ENCODE results near the gene KLHDC7B. TPM values are rescaled to one million over a fixed set of nuclear protein-coding genes. Genes with fewer than 3 reads are reported as not detected.

Gene KLHDC7B
- total RNA-seq, 1 donor from 2014 or later, result not detected

GRCh38 chr22:50524676-50525103 is 21.0 kb upstream of the KLHDC7B start:
- DNase-seq (ENCODE audit: low spot score), result no peak
- H3K4me1 Mint-ChIP-seq (ENCODE audit: unreplicated experiment), result peaks cover 6% of the 10 kb centered on the region
- TF ChIP-seq, protein P1, sequence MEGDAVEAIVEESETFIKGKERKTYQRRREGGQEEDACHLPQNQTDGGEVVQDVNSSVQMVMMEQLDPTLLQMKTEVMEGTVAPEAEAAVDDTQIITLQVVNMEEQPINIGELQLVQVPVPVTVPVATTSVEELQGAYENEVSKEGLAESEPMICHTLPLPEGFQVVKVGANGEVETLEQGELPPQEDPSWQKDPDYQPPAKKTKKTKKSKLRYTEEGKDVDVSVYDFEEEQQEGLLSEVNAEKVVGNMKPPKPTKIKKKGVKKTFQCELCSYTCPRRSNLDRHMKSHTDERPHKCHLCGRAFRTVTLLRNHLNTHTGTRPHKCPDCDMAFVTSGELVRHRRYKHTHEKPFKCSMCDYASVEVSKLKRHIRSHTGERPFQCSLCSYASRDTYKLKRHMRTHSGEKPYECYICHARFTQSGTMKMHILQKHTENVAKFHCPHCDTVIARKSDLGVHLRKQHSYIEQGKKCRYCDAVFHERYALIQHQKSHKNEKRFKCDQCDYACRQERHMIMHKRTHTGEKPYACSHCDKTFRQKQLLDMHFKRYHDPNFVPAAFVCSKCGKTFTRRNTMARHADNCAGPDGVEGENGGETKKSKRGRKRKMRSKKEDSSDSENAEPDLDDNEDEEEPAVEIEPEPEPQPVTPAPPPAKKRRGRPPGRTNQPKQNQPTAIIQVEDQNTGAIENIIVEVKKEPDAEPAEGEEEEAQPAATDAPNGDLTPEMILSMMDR (IDR thresholded peaks at IDR 0.05; ENCODE audit: unreplicated experiment), result no peak
- peak overlapping the region; percentile 78 for H3K27ac Mint-ChIP-seq (ENCODE audit: unreplicated experiment)
- H3K9me3 Mint-ChIP-seq (ENCODE audit: unreplicated experiment), result no peaks in the 10 kb centered on the region
- H3K4me3 Mint-ChIP-seq (ENCODE audit: unreplicated experiment), result peak overlapping the region; percentile 95
- H3K36me3 Mint-ChIP-seq (ENCODE audit: low read depth, unreplicated experiment), result peaks cover 14% of the 10 kb centered on the region
- H3K27me3 Mint-ChIP-seq (ENCODE audit: unreplicated experiment), result peaks cover 32% of the 10 kb centered on the region

- H3K27me3 Mint-ChIP-seq (ENCODE audit: unreplicated experiment), result peaks cover 33% of the 10 kb centered on the region
- H3K27ac Mint-ChIP-seq (ENCODE audit: unreplicated experiment), result peak within 1 kb of the TSS; percentile 78
- H3K4me1 Mint-ChIP-seq (ENCODE audit: unreplicated experiment), result peaks cover 6% of the 10 kb centered on the region
- peak; percentile 97 for DNase-seq (ENCODE audit: low spot score)
- TF ChIP-seq, protein P1 (IDR thresholded peaks at IDR 0.05; ENCODE audit: unreplicated experiment), result peak; percentile 14
- H3K9me3 Mint-ChIP-seq (ENCODE audit: unreplicated experiment), result no peaks in the 10 kb centered on the region
- peaks cover 12% of the 10 kb centered on the region for H3K36me3 Mint-ChIP-seq (ENCODE audit: low read depth, unreplicated experiment)
- H3K4me3 Mint-ChIP-seq (ENCODE audit: unreplicated experiment), result peak within 1 kb of the TSS; percentile 95
Observed at GRCh38 chr22:50525104-50525857, 20.4 kb upstream of the KLHDC7B start, which contains the start of gene SCO2. SCO2 (minus strand) TSS chr22:50525598; CDS start chr22:50524411, 1,187 bp downstream.

DNA sequence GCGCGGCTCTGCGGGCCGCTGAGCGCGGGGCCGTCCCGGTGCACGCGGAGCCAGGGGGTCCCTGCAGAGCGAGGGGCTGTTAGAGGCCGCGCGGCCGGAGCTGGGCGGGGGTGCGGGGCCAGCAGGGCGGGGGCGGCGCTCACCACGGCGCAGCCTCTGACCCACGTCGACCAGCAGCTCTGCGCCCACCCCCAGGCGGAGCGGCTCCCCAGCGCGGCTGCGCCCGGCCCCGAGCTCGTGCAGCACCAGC is 19.9 kb upstream of the KLHDC7B start:
- peaks cover 35% of the 10 kb centered on the region for H3K27me3 Mint-ChIP-seq (ENCODE audit: unreplicated experiment)
- H3K4me1 Mint-ChIP-seq (ENCODE audit: unreplicated experiment), result peaks cover 6% of the 10 kb centered on the region
- TF ChIP-seq, protein P1 (IDR thresholded peaks at IDR 0.05; ENCODE audit: unreplicated experiment), result no peak
- peak overlapping the region; percentile 47 for H3K4me3 Mint-ChIP-seq (ENCODE audit: unreplicated experiment)
- peaks cover 9% of the 10 kb centered on the region for H3K36me3 Mint-ChIP-seq (ENCODE audit: low read depth, unreplicated experiment)
- H3K27ac Mint-ChIP-seq (ENCODE audit: unreplicated experiment), result no peak overlapping the region
- DNase-seq (ENCODE audit: low spot score), result no peak
- H3K9me3 Mint-ChIP-seq (ENCODE audit: unreplicated experiment), result no peaks in the 10 kb centered on the region

DNA sequence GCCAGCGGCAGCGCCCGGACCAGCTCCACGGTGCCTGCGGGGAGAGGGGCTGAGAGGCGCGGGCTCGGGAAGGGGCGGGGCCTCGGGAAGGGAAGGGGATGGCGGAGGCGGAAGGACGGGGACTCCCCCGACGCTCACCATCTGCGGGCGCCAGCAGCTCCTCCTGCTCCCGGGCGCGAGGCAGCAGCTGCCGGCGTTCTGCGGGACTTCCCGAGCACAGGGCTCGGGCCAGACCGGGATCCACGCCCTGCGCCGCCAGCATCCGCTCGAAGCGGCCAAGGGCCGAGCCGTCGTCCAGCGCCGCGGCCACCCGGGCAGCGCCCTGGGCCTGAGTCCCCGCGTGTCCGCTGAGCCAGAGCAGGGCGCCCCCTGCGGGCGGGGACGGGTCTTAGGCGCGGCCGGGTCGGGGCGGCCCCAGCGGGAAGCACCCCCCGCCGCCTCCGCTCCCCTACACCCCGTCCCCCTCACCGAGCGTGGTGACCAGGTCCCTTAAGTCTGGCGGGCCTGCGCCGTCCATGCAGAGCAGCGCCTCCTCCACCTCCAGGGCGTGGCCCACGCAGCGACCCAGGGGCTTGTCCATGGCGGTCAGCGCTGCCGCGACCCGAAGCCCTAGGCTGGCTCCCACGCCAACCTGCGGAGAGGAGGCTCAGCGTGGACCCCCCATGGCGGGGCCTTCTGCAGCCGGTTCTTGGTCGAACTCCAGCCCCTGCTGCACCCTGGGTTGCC is 19.4 kb upstream of the KLHDC7B start:
- TF ChIP-seq, protein P1 (IDR thresholded peaks at IDR 0.05; ENCODE audit: unreplicated experiment), result peak; percentile 56
- Mint-ChIP-seq H3K4me1 (ENCODE audit: unreplicated experiment) (peaks cover 6% of the 10 kb centered on the region), H3K4me3 (ENCODE audit: unreplicated experiment) (peak overlapping the region; percentile 83), H3K9me3 (ENCODE audit: unreplicated experiment) (no peaks in the 10 kb centered on the region), H3K36me3 (ENCODE audit: low read depth, unreplicated experiment) (peaks cover 5% of the 10 kb centered on the region), H3K27me3 (ENCODE audit: unreplicated experiment) (peaks cover 35% of the 10 kb centered on the region), H3K27ac (ENCODE audit: unreplicated experiment) (no peak overlapping the region)
- peak; percentile 68 for DNase-seq (ENCODE audit: low spot score)
